IPS DF 6.9 (cell line): ENCODE results near the gene SLC7A7.

Experiments
- DNase-seq: peaks from one replicate; pipeline ENCODE4 v3.0.0-alpha.2; 2013; ENCODE audit warnings: low read depth, low spot score
- H3K27ac ChIP-seq: one replicate; pipeline ENCODE4 v1.5.1; 2013; ENCODE audit warnings: low read length, control low read depth
- H3K27me3 ChIP-seq: 2 replicates; pipeline ENCODE4 v1.6.1; 2013; ENCODE audit warnings: mild to moderate bottlenecking, low read length; ENCODE audit not compliant: control insufficient read depth, insufficient read depth
- H3K36me3 ChIP-seq: 2 replicates; pipeline ENCODE4 v1.6.1; 2013; ENCODE audit warnings: low read length; ENCODE audit not compliant: control insufficient read depth, insufficient read depth
- H3K4me1 ChIP-seq: 2 replicates; pipeline ENCODE4 v1.6.1; 2013; ENCODE audit warnings: low read length; ENCODE audit not compliant: control insufficient read depth, insufficient read depth
- H3K4me3 ChIP-seq: 2 replicates; pipeline ENCODE4 v1.5.1; 2013; ENCODE audit warnings: mild to moderate bottlenecking, low read length
- H3K9me3 ChIP-seq: 2 replicates; pipeline ENCODE4 v1.6.1; 2013; ENCODE audit warnings: low read length, inconsistent platforms; ENCODE audit not compliant: control insufficient read depth, insufficient read depth
- WGBS: extraction: QIAGEN DNeasy Blood & Tissue Kit; methylation state at CpG from one replicate; pipeline ENCODE4 v1.1.7; 2013; ENCODE audit warnings: mixed read lengths, missing lambda C conversion rate; ENCODE audit not compliant: insufficient read length, insufficient coverage; 5-methylcytosine and 5-hydroxymethylcytosine counted together

The SLC7A7 gene

GRCh38 chr14:22850944-22851764 lies 35.9 kb upstream of the SLC7A7 start:
- Histone ChIP-seq H3K27ac (no peak overlapping the region), H3K27me3 (no peaks in the 10 kb centered on the region), H3K36me3 (peaks cover 5% of the 10 kb centered on the region; the same call in 1 of the 2 replicates), H3K4me3 (no peak overlapping the region), H3K4me1 (peaks cover 8% of the 10 kb centered on the region), H3K9me3 (no peaks in the 10 kb centered on the region)
- no CpG with 5 or more reads among the region's 9 CpGs for WGBS
- DNase-seq, result no peak

GRCh38 chr14:22849212-22849819 lies 34.1 kb upstream of the SLC7A7 start:
- peaks cover 19% of the 10 kb centered on the region for H3K36me3 ChIP-seq
- no peak overlapping the region for H3K27ac ChIP-seq
- DNase-seq, result no peak
- peaks cover 8% of the 10 kb centered on the region for H3K4me1 ChIP-seq
- WGBS, result no CpG with 5 or more reads among the region's 19 CpGs
- H3K27me3 ChIP-seq, result no peaks in the 10 kb centered on the region
- no peaks in the 10 kb centered on the region for H3K9me3 ChIP-seq
- H3K4me3 ChIP-seq, result no peak overlapping the region

GRCh38 chr14:22848351-22849164 lies 33.3 kb upstream of the SLC7A7 start:
- H3K27ac ChIP-seq, result no peak overlapping the region
- H3K9me3 ChIP-seq, result no peaks in the 10 kb centered on the region
- no CpG with 5 or more reads among the region's 12 CpGs for WGBS
- H3K4me1 ChIP-seq, result peaks cover 8% of the 10 kb centered on the region
- H3K27me3 ChIP-seq, result no peaks in the 10 kb centered on the region
- peaks cover 21% of the 10 kb centered on the region for H3K36me3 ChIP-seq
- no peak overlapping the region for H3K4me3 ChIP-seq
- DNase-seq, result no peak

GRCh38 chr14:22847661-22848341 lies 32.6 kb upstream of the SLC7A7 start:
- DNase-seq, result no peak
- H3K27me3 ChIP-seq, result no peaks in the 10 kb centered on the region
- no peak overlapping the region for H3K4me3 ChIP-seq
- peaks cover 5% of the 10 kb centered on the region for H3K4me1 ChIP-seq
- no peaks in the 10 kb centered on the region for H3K9me3 ChIP-seq
- no peak overlapping the region for H3K27ac ChIP-seq
- no CpG with 5 or more reads among the region's 14 CpGs for WGBS
- peaks cover 27% of the 10 kb centered on the region for H3K36me3 ChIP-seq

GRCh38 chr14:22846811-22847307 lies 31.6 kb upstream of the SLC7A7 start:
- Histone ChIP-seq H3K27me3 (no peaks in the 10 kb centered on the region), H3K36me3 (peaks cover 31% of the 10 kb centered on the region), H3K27ac (no peak overlapping the region), H3K9me3 (no peaks in the 10 kb centered on the region), H3K4me1 (peaks cover 5% of the 10 kb centered on the region), H3K4me3 (no peak overlapping the region; the same call in 1 of the 2 replicates)
- no peak for DNase-seq
- WGBS, result no CpG with 5 or more reads among the region's 11 CpGs

- H3K9me3 ChIP-seq, result no peaks in the 10 kb centered on the region
- H3K36me3 ChIP-seq, result peaks cover 33% of the 10 kb centered on the region
- H3K4me3 ChIP-seq, result no peak overlapping the region
- H3K27me3 ChIP-seq, result no peaks in the 10 kb centered on the region
- no peak overlapping the region for H3K27ac ChIP-seq
- peaks cover 5% of the 10 kb centered on the region for H3K4me1 ChIP-seq
- no peak for DNase-seq
- no CpG with 5 or more reads among the region's 26 CpGs for WGBS
These were observed 30.8 kb upstream of the SLC7A7 start for GRCh38 chr14:22845821-22846625.

GRCh38 chr14:22845103-22845394 lies 29.8 kb upstream of the SLC7A7 start:
- Histone ChIP-seq H3K9me3 (no peaks in the 10 kb centered on the region), H3K4me3 (no peak overlapping the region), H3K4me1 (peaks cover 5% of the 10 kb centered on the region), H3K27me3 (no peaks in the 10 kb centered on the region), H3K27ac (no peak overlapping the region), H3K36me3 (peaks cover 33% of the 10 kb centered on the region)
- no peak for DNase-seq
- 100% methylated on average over 1 of the region's 9 CpGs for WGBS

GRCh38 chr14:22844221-22845102 lies 29.2 kb upstream of the SLC7A7 start:
- WGBS, result no CpG with 5 or more reads among the region's 22 CpGs

More at GRCh38 chr14:22844221-22845102, 29.2 kb upstream of the SLC7A7 start:
- peaks cover 33% of the 10 kb centered on the region for H3K36me3 ChIP-seq
- no peak overlapping the region for H3K27ac ChIP-seq
- no peaks in the 10 kb centered on the region for H3K9me3 ChIP-seq
- peaks cover 6% of the 10 kb centered on the region for H3K4me1 ChIP-seq
- H3K27me3 ChIP-seq, result no peaks in the 10 kb centered on the region
- no peak for DNase-seq
- no peak overlapping the region for H3K4me3 ChIP-seq
